Activated CD8-positive, alpha-beta memory T cell treated with anti-CD3 and anti-CD28 coated beads, Interleukin-2, amount 50 U/mL, for 24 hours (primary cell): ENCODE measurements around the gene KRT5.
"Not testable (repeated sequence)": the region's sequence is repeated elsewhere in the genome, so short reads cannot be mapped to it uniquely, and the experiment has no call there.

ENCODE experiments used
- DNase-seq: peaks from one replicate; pipeline ENCODE4 v3.0.0-alpha.2; 2020; ENCODE audit errors: extremely low read depth

Gene KRT5

DNA sequence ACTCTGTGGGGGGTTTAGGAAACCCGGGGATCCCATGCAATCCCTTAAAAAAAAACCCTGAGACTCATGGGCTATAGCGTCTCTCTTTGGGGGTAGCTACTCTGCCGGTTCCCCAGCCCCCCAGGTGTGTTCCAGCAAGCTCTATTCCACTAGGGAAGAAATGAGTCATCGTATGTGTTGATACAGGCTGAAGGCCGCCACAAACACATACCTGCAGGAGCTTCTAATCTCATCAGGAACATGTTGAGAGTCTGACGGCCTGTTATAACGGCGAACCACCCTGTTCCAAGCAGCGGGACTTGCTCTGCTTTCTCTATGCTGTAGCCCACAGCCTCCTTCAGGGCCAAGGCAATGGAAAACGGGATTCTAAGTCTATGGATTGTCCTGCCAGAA is 977 bp upstream of the KRT5 start:
- no peak for DNase-seq

DNA sequence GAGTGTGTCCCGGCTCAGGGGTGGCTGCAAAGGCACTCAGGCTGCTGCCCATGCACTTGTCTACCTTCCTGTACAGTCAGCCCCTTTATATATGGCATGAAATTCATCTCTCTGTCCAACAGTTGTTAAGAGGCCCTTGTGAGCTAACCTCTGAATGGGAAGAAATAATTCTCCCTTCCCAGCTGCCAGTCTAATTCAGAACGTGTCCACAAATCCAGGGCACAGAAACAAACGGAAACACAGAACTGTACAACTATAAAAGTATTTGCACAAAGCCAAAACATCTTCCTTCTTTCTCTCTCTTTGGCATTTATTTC is 849 bp downstream of the KRT5 start:
- DNase-seq: no peak

DNA sequence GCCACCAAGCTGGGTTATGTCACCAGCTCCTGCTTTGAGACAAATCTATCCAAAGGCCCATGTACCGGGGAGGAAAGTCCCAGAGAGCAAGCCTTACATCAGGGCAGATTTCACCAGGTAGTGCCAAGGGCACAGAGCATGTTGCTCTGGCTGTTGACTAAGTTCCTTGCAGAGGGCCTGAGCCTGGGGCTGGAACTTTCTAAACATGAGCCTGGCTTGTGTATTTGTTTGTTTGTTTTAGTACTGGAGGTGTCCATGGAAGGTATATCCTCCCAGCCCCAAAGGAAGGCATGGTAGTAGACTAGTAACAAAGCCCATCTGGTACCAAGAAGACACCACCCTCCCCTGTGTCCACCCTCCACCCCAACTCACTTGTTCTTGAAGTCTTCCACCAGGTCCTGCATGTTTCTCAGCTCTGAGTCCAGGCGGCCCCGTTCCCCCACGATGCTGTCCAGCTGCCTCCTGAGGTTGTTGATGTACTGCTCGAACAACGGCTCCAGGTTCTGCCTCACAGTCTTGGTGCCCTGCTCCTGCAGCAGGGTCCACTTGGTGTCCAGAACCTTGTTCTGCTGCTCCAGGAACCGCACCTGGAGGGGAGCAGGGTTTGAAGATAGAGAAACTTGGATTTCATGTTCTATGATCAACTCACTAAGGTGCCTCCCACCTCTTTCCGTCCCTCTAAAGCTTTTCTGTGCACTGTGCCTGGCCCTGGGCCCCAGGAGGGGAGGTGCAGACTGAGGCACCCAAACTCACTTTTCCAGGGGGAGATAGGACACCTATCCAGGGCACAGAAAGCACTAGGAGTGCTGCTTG is 1.4 kb downstream of the KRT5 start:
- DNase-seq: no peak

DNA sequence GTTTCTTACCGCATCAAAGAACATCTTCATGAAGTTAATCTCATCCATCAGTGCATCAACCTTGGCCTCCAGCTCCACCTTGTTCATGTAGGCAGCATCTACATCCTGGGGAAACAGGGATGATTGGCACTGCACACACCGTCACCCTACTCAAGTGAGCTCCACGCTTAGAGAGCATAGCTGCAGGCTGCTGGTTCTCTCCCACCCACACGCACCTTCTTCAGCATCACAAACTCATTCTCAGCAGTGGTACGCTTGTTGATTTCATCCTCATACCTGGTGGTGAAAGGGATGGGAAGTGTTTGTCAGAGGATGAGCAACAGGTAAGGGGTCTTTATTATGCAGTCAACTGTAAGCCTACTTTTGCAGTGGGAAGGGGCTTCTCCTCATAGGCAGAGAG is 2.3 kb downstream of the KRT5 start:
- DNase-seq: no peak

DNA sequence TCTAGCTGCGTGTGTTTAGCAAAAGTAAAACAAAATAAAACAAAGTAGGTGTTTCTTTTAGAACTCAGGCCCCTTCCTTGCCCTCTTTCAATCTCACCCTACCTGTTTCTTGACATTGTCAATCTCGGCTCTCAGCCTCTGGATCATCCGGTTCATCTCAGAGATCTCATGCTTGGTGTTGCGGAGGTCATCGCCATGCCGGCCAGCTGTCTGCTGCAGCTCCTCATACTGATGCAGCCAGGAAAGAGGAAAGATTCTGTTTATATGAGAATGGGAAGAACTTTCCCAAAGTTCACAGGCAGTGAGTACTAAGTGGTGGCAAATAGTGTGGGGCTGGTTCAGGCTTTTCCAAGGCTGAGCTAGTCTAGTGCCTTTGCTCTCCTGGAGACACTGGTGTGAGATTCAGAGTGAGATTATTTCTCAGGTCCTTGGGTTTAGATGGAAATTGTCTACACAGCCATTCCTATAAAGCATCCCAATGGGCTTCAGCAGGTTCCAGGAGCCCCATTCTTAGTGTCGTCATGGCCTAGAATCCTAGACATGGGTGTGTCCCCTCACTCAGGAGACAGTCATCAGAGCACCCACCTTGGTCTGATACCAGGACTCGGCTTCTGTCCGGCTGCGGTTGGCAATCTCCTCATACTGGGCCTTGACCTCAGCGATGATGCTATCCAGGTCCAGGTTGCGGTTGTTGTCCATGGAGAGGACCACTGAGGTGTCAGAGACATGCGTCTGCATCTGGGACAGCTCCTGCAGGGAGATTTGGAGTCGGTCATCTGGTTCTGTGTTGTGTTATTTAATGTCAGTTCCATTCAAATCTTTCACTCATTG is 3.0 kb downstream of the KRT5 start:
- DNase-seq: no peak

DNA sequence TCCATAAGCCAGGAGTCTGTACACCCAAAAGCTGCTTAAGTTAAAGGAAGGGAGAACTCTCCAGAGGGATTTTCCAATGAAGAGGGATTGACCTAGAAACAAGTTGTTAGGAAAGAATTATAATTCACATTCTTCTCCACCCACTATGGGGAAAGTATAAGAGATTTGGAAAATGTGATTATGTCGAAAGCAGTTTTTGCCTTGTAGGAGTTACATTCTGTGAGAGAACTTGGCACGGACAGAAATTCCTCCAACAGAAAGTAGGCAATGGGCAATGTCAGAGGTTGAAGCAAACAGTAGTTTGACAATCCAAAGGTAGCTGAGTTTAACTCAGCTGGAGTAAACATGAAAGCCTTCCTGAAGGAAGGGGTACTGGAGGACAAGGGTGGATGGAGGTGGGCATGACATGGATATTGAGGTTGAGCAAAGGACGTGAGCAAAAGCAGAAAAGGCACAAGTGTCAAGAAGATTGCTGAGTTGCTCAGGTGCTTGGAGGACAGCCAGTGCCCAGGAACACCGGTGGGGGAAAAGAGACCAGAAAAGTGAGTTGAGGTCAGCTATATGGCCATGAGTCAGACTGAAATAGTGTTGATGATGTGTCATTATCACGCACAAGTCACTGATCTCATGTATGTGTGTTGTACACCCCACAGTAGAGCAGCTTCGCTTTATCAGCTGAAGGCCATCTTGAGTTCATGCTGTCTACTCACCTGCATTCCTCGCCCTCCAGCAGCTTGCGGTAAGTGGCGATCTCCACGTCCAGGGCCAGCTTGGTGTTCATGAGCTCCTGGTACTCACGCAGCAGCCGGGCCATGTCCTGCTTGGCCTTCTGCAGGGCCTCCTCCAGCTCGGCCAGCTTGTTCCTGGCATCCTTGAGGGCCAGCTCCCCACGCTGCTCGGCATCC is 4.0 kb downstream of the KRT5 start:
- DNase-seq: no peak

DNA sequence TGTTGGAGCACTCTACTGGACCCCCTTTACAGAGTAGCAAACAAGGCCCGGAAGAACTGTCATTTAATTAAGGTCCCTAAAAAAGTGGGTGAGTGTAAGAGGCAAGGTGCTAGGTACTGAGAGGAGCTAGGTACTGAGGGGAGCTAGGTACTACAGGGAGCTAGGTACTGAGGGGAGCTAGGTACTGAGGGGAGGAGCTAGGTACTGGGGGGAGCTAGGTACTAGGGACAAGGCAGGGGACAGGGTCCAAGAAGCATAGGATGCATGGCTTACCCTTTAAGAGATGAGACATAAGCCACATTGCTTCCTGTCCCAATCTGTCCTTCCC is 4.9 kb downstream of the KRT5 start:
- no peak for DNase-seq

DNA sequence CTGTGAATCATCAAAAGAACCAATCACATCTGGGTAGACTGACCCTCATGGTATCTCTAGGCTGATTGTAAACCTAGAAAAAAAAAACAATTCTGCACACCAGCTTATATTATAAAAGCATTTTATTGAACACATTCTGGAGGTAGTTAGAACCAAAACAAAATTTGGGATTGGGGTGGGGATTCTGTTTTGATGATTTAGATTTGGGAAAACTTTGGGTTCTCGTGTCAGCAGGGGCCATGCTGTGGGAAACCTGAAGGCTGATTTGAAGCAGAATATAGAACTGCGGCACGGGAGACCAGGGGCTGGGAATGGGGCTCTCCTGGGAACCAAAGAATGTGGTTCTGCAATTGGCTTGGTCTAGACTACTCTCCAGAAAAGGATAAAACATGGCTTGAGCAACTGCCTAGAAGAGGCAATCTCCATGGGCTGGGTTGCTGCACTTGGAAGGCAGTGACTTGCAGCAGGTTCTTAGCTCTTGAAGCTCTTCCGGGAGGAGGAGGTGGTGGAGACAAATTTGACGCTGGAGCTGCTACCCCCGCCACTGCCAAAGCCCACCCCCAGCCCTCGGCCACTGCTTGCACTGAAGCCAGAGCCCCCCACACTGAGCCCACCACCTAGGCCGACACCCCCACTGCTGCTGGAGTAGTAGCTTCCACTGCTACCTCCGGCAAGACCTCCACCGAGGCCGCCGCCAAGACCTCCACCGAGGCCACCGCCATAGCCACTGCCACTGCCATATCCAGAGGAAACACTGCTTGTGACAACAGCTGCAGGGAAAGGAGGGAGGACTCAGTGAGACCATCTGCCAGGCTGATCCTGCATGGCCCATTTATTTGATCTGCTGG is 5.5 kb downstream of the KRT5 start:
- no peak for DNase-seq

DNA sequence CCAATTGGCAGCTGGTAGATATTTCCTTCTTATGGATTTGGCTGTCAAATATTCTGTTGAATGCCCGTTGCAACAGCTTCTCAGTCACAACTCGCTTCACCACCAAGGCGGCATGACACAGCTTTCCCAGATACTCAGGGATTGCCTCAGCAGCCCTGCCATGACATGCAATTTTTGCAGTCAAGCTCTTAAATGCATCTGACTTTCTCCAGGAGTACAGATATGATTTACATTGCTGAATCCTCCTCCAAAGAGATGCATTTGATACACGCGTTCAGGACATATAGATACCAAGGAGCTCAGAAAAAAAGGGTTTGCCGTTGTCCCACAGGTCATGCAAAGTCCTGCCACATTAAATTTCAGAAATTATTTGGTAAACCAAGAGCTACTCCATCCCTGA is 6.5 kb downstream of the KRT5 start:
- no peak for DNase-seq

DNA sequence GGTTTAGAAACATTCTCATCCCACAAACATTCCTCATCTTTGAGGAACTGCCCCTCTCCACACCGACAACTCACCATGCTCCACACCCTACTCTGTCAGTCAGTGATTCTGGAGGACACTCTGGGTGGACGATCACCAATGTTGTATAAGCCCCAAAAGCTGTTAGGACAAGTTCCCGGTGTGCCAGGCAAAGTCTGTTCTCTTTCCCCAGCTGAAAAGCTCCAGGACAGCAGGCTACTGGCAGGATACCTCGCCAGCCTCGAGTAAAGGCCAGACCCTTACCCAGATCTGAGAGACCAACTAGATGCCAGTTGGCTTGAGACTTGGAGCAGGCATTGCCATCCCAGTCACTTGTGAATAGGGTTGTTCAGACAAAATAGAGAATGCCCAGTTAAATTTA is 12.0 kb downstream of the KRT5 start:
- DNase-seq: no peak

DNA sequence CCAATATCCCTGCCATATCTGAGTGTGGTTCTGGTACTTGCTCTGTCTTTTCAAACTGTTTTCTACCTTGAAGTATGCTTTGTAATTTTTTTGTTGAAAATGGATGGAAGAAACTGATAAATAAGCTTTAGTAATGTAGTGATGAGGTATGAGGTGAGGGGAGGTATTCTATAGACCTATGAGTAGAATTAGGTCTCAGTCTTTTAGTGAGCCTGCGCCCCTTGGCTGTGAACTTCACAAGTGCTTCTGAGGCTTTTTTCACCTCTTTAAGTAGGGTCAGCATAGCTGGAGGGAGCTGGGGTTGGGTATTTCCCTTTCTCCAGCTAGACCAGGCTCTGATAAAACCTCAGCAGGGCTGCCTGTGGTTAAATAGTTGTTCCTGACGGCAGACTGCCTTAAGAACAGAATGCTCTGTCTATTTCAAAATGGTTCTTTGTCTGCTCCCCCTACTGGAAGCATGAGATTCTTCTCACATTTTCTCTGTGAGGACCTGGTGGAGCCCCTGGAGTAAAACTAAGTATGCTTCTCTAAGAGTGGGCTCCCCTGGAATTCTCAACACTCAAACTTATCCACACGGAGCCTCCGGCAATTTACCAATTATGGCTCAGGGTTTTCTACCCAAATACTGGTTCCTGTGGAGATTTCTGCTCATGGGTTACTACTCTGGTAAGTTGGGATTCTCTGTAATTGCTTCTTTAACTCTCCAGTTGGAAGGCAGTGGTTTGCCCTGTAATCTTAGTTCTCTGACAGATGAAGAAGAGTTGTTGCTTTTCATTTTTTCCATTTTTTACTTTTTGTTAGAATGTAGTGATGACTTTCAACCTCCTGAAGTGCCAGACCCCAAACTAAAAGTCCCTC is 13.1 kb downstream of the KRT5 start:
- DNase-seq: no peak

DNA sequence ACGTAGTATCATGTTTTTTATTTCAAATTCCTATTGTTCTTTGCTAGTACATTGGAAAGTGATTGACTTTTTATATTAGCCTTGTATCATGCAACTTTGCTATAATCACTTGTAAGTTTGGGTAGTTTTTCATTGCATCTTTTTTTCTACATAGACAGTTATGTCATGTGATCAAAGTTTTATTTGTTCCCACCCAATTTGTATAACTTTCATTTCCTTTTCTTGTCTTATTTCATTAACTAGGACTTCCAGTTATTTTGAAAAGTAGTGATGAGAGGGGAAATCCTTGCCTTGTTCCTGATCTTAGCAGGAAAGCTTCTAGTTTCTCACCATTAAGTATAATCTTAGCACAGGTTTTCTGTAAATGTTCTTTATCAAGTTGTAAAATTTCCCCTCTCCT is 17.3 kb downstream of the KRT5 start:
- no peak for DNase-seq

DNA sequence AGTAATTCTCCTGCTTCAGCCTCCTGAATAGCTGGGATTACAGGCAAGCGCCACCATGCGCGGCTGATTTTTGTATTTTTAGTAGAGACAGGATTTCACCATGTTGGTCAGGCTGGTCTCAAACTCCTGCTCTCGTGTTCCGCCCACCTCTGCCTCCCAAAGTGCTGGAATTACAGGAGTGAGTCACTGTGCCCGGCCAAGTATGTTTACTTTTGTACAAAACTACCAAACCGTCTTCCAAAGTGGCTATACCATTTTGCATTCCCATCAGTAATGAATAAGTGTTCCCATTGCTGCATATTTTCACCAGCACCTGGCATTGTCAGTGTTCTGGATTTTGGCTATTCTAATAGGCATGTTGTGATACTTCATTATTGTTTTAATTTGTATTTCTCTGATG is 18.7 kb downstream of the KRT5 start:
- no peak for DNase-seq

DNA sequence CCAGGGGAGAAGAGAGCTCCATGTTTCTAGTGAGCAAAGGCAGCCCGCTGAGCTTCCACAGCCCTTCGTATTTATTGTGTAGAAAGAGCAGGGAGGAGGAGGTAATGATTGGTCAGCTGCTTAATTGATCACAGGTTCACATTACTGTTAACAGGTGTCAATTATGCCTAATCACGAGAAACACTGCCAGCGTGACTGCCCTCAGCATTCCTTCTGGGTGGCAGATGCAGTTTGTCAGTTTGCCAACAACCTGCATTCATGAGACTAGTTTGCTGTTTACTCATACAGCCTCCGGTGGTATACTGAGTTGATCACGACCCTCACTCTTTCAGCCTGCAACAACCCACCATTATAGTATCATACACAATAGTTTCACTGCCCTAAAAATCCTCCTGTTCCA is 19.6 kb downstream of the KRT5 start:
- DNase-seq: not testable (repeated sequence)

DNA sequence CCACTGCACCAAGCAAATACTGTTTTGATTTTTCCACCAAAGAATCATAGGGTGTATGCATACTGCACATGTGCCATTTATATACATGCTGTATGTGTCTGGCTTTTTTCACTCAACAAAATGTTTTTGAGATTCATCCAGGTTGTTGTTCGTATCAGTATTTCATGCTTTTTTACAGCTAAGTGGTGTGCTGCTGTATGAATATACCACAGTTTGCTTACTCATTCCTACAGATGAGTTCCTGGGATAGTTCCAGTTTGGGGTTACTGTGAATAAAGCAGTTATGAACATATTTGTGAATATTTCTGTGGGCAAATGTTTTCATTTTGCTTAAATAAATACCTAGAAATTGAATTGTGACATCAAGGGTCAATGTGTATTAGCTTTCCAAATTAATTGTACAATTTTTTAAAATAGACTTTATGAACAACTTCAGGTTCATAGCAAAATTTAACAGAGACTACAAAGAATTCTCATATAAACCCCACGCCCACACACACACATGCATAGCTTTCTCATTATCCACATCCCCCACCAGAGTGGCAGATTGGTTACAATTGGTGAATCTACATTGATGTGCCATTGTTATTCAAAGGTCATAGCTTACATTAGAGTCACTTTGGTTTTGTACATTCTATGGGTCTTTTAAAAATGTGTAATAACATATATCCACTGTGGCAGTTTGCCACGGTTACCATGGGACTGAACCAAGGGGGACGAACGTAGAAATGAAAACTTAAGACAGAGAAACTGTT is 20.2 kb downstream of the KRT5 start:
- DNase-seq: no peak

DNA sequence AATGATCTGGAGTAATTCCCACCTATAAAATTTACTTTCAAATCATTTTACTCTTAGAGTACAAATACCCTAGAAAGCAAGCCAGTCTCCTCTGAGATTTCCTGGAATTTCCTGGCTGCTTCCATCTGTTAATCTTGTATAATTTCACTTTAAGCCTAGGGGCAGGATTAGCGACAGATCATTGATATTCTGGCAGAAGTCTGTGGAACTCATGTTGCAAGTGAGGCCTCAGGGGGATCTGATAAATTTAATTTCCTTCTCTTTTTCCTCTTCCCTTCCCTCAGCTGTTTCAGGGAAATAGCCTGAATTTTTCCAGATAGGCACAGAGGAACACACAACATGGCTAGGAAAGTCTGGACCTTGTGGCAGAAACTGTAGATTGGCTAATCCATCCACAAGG is 21.2 kb downstream of the KRT5 start:
- DNase-seq: no peak

DNA sequence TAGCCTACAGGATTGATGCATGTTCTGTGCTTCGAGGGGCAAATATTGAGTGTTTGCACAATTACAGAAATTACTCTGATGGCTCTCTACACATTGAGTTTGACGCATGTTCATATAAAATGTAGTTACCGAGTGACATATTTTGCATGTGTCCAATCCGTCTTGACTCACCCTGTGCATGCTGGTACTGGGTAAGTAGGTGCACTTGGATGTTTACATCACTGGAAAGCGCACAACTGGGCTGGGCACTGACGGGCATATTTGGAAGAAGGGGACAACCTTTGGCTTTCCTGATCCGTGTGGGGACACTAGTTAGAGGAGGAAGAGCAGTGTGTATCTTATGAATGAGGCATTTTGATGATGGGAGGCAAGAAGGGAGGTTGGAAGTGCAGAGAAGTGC is 22.2 kb downstream of the KRT5 start:
- no peak for DNase-seq

DNA sequence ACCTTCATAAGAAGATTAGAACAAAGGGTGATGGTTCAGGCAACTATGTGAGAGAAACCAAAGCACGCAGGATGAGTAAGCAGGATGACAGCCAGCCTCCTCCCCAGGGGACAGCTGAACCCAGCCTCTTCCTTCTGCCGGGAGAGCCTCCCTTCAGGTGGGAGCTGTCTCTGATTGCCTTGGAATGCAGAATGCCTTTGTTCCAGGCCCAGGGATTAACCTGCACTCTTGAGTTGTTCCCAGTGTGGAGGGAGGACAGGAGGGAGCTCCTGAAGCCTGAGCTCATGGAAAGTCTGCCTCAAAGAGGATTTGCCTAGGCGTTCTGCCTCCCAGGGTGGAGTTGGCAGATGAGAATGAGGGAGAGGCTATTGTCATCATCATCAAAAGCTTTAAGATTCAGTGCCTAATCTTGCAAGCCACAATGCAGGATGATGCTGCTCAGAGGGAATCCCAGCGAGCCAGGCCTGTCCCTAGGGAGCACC is 23.6 kb downstream of the KRT5 start:
- DNase-seq: no peak

DNA sequence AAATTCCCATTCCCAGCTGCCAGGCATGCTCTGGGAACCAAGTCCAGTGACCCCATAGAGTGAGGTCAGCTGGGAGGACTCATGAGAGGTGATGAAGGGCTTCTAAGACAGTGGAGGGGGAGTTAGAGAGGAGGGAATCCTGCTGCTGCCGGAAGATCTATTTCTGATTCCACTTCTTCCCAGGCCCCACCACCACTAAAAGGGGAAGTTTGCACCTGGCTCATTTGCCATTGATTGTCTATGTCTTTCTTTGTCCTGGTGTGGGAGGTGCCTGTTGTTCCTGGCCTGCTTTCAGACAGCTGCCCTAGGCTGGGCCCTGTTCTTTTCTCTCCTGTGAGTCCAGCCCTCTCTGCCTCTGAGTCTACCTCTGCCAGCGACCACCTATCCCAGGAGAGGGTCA is 24.1 kb downstream of the KRT5 start:
- no peak for DNase-seq

DNA sequence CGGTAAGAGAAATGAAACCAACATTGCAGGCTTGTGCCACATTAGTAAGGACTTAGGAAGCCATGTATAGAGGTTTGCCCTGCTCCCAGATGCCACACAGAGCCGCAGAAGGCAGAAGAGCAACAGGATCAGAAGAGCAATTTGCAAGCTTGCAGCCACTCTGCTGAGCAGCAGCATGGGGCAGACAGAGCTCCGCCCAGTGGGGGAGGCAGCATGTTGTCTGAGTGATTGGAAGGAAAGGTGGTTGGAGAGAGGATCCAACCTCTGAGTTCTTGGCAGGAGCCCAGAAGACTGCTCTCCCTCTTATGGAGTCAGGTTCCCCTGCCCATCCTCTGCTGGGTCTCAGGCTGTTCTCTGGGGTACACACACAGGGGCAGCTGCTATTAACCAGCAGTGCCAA is 24.8 kb downstream of the KRT5 start:
- no peak for DNase-seq
